ENCODE data around the gene TXNRD2.
A peak's percentile ranks its signal among the peaks of the same experiment; 100 is the strongest.

TXNRD2 gene

GRCh38 chr22:19966908-19967750, 25.5 kb upstream of the TXNRD2 start:
- no peak for DNase-seq (ENCODE audit: low read depth, low spot score)

GRCh38 chr22:19965771-19966709, 24.4 kb upstream of the TXNRD2 start:
- DNase-seq (ENCODE audit: low read depth, low spot score) = peak; percentile 46

- no peak for DNase-seq (ENCODE audit: low read depth, low spot score)
Measured at GRCh38 chr22:19964701-19965386, 23.2 kb upstream of the TXNRD2 start.

GRCh38 chr22:19963863-19964642, 22.4 kb upstream of the TXNRD2 start:
- DNase-seq (ENCODE audit: low read depth, low spot score) = no peak

GRCh38 chr22:19962909-19963806, 21.5 kb upstream of the TXNRD2 start:
- DNase-seq (ENCODE audit: low read depth, low spot score) = peak; percentile 87

- peak; percentile 94 for DNase-seq (ENCODE audit: low read depth, low spot score)
Measured at GRCh38 chr22:19962246-19962908, 20.8 kb upstream of the TXNRD2 start.

- no peak for DNase-seq (ENCODE audit: low read depth, low spot score)
Measured at GRCh38 chr22:19961868-19962245, 20.2 kb upstream of the TXNRD2 start.

- DNase-seq (ENCODE audit: low read depth, low spot score) = no peak
Measured at GRCh38 chr22:19961201-19961580, 19.6 kb upstream of the TXNRD2 start.

- DNase-seq (ENCODE audit: low read depth, low spot score) = no peak
Measured at GRCh38 chr22:19960491-19961200, 19.0 kb upstream of the TXNRD2 start.

GRCh38 chr22:19959587-19960490, 18.2 kb upstream of the TXNRD2 start:
- no peak for DNase-seq (ENCODE audit: low read depth, low spot score)

- DNase-seq (ENCODE audit: low read depth, low spot score) = peak; percentile 96
Measured at GRCh38 chr22:19959043-19959586, 17.5 kb upstream of the TXNRD2 start.

GRCh38 chr22:19958083-19959042, 16.7 kb upstream of the TXNRD2 start:
- DNase-seq (ENCODE audit: low read depth, low spot score) = no peak

- no peak for DNase-seq (ENCODE audit: low read depth, low spot score)
Measured at GRCh38 chr22:19957445-19957844, 15.8 kb upstream of the TXNRD2 start.

GRCh38 chr22:19955241-19956128, 13.9 kb upstream of the TXNRD2 start:
- DNase-seq (ENCODE audit: low read depth, low spot score) = no peak

GRCh38 chr22:19951346-19951745, 9.7 kb upstream of the TXNRD2 start:
- DNase-seq (ENCODE audit: low read depth, low spot score) = no peak

All from ELF-1 (cell line).